GM12875 (cell line): ENCODE measurements around the gene ATP2B1.

ENCODE experiments used
- H3K4me3 ChIP-seq: one replicate; pipeline ENCODE4 v1.5.1; 2011; ENCODE audit warnings: low read depth, low read length, control low read depth
- CTCF ChIP-seq: IDR thresholded peaks from 2 replicates; pipeline ENCODE4 v1.5.1; 2011; ENCODE audit warnings: low read depth, mild to moderate bottlenecking, control low read depth, inconsistent platforms, low read length, moderate library complexity, borderline replicate concordance; ENCODE audit not compliant: insufficient read depth

Gene ATP2B1

DNA sequence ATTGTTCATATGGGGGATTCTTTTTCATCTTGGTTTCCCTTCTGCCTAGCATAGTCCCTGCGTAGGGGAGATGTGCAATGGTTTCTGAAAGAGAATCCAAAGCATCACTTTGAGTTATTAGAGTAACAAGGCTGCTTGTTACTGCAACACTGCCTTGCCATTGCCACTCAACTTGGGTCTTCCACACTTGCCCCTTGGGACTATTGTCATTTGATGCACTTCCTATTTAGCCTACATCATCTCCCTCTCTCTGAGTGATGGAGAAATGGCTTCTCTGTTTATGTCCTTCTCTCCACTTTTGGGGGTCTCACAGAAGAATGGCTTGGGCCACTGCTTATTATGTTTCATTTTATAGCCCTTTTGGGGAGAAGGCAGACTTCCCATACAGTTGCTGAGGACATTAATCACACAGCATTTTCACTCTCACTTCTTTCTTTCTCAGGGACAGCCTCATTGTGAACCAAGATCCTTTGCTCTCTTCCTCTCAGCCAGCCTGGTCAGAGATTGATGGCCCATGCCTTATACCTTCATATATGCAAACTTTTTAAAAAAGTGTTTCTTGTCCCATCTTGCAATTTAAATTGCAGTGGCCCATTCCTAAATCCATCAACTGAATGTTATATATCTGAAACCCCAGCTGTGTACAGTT is 131.9 kb downstream of the ATP2B1 start:
- TF ChIP-seq CTCF: no peak
- no peak overlapping the region for H3K4me3 ChIP-seq

DNA sequence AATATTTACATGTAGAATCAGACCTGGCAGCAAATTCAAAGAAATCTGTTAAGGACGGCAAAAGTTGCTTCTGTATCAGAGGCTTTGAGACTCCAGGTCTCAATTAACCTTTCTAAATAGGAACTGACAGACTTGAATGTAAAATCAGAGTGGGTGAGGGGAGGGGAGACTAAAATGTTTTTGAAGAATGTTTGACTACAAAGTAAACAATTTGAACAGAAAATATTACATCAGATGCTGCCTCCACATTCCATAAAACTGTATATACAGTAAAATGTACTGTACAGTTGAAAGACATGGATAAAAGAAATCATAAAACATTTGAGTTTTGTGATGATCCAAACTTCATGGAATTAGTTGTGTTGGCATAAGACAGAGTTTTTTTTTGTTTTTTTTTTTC is 133.3 kb downstream of the ATP2B1 start:
- H3K4me3 ChIP-seq: no peak overlapping the region
- no peak for TF ChIP-seq CTCF

DNA sequence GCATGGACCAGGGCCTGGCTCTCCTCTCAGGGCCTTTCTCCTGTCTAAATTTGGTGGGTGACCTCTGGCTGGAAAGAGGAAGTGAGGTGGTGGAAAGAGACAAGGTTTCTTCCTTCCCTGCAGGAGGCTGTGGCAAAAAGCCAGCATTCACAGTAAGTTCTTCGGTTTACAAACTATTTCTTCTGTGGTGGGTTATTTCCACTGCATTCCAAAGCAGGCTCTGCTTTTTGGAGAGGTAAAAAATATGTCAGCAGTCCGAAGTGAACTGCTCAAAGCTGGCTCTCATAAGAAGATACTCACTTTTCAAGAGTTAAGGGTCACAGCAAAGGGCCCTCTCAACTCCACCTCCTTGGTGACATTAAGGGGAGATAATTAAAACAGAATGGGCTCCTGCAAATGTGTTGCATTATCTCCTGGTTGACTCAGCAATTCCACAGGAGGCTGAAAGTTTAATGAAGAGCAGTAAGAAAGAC is 133.9 kb downstream of the ATP2B1 start:
- no peak overlapping the region for H3K4me3 ChIP-seq
- no peak for TF ChIP-seq CTCF

DNA sequence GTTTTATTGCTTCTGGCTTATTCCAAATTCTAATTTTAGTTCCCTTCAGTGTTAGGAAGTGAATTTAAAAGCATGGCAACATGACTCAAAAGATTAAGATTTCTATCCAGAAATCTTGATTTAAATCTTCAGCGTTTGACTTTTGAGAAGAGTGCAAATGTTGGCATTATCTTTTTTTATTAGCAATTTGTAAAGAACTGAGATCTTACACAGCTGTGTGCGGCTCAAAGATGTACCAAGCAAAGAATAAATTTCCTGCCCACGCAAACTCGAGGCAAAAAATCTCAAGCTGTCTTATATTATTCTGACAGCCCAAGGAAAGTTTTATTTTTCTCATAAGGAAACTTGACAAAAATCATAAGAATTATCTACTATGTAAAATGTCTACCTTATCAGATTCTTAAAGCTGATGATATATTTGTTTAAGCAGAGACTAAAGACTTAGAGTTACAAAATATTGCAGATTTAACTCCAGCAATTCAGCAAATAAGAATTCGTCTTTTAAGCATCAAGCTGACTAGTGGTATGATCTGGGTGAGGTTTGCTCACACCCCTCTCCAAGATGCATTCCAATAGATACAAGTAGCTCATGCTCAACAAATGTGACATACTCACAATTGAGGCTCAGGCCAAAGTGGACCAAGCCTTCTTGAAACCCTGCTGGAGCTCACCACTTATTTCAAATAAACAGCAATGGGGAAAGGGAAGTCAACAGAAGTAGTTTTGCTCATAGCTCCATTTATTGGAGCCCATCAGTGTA is 135.4 kb downstream of the ATP2B1 start:
- no peak for TF ChIP-seq CTCF
- no peak overlapping the region for H3K4me3 ChIP-seq

DNA sequence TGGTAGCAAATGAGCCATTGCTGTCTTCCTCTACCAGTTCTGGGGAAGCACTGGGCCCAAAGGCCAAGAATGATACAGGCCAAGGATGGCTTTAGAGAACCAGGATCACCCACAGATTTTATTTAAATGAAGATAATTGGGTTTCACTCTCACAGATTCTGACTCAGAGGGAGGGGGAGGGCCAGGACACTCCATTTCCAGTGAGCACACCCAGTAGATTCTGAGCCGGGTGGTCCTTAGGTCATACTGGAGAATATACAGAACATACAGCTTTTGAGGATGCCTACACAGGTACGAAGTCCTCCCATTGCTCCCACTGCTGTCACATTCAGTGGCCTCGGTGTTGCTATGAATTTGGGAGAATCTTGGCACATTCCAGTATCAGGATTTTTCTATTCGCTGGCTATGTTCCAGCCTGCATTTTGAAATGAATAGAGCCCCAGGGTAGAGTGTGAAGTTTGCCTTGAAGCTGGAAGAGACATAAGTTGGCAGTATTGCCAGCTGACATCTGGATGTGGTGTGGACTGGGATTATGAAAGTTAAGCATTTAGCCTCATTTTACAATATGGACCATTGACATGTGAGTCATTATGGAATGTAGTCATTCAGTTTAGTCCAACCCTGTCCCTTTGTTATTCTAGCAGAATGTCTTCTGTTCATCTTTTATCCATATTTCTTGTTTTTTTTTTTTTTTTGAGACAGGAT is 137.0 kb downstream of the ATP2B1 start:
- TF ChIP-seq CTCF: no peak
- no peak overlapping the region for H3K4me3 ChIP-seq

DNA sequence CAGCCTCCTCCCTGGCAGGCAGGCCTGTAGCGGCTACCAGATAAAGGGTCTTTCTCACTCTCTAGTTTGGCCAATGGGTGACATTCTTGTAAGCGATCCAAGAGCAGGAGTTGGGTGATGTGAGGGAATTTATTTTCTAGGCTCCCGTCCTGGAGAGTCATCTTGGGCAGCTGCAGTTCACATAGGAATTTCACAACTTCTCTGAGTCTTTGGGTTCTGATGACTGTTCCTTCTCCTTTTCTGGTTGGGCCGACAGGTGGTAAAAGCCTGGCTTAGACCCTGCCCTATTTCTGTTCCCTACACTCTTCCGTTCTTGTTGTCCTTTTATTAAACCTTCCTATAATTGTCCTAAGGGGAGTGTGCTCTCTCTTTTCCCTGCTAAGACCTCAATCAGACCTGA is 140.2 kb downstream of the ATP2B1 start:
- no peak overlapping the region for H3K4me3 ChIP-seq
- TF ChIP-seq CTCF: no peak
